Effector memory CD4-positive, alpha-beta T cell (primary cell): ENCODE results near the gene ZBTB46.

Experiments used
- DNase-seq, 3 donors: peaks; one replicate each; pipeline ENCODE4 v3.0.0-alpha.2; 2020
- H3K27ac ChIP-seq: 2 replicates; pipeline ENCODE4 v1.7.0; 2013; ENCODE audit warnings: mild to moderate bottlenecking, low read length, moderate library complexity; ENCODE audit not compliant: insufficient read depth, poor library complexity, severe bottlenecking
- H3K27me3 ChIP-seq: replicated peaks from 2 replicates; pipeline ENCODE4 v1.7.0; 2013; ENCODE audit warnings: mild to moderate bottlenecking, low read length; ENCODE audit not compliant: insufficient read depth, control insufficient read depth, poor library complexity, severe bottlenecking
- H3K36me3 ChIP-seq: 2 replicates; pipeline ENCODE4 v1.7.0; 2013; ENCODE audit warnings: mild to moderate bottlenecking, low read length, moderate library complexity; ENCODE audit not compliant: control insufficient read depth, insufficient read depth
- H3K4me1 ChIP-seq: 2 replicates; pipeline ENCODE4 v1.7.0; 2013; ENCODE audit warnings: low read length, mild to moderate bottlenecking; ENCODE audit not compliant: control insufficient read depth, insufficient read depth, poor library complexity, severe bottlenecking
- H3K4me3 ChIP-seq: 2 replicates; pipeline ENCODE4 v1.7.0; 2013; ENCODE audit warnings: low read length, low read depth, mild to moderate bottlenecking; ENCODE audit not compliant: insufficient read depth, poor library complexity, severe bottlenecking
- H3K9me3 ChIP-seq: 2 replicates; pipeline ENCODE4 v1.7.0; 2013; ENCODE audit warnings: mild to moderate bottlenecking, low read length, moderate library complexity; ENCODE audit not compliant: control insufficient read depth

ZBTB46 gene

DNA sequence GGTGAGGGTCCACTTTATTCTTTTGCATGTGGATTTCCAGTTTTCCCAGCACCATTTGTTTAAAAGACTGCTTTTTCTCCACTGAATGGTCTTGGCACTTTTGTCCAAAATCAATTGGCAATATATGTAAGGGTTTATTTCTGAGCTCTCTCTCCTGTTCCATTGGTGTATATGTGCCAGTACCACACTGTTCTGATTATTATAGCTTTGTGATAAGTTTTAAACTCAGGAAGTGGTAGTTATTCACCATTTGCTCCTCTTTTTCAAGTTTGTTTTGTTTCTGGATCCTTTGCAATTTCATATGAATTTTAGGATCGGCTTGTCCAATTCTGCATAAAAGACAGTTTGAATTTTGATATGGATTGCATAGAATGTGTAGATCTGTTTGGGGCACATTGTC lies 118.9 kb downstream of the ZBTB46 start:
- no peak overlapping the region for H3K4me3 ChIP-seq
- H3K36me3 ChIP-seq: peaks cover 31% of the 10 kb centered on the region
- H3K9me3 ChIP-seq: peaks cover 6% of the 10 kb centered on the region
- H3K4me1 ChIP-seq: peaks cover 22% of the 10 kb centered on the region
- DNase-seq: no peak
- H3K27me3 ChIP-seq: no peaks in the 10 kb centered on the region
- H3K27ac ChIP-seq: no peak overlapping the region

DNA sequence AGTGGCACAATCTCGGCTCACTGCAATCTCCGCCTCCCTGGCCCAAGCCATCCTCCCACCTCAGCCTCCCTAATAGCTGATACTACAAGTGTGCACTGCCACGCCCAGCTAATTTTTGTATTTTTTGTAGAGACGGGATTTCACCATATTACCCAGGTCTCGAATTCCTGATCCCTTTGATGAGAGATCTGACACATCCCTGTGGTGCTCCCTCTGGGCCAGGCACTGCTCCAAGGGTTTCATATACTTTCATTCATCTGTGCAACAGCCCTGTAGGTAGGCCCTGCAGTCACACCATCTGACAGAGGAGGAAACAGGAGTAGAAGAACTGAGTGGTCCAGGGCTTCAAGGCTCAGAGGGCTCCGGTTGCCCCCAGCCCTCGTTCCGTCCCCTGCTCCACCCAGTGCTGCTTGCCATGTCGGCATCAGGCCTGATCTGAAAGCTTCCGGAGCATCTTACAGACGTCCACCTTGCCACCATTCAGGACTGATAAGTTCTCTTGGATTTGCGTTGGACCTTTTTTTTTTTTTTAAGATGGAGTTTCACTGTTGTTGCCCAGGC lies 119.9 kb downstream of the ZBTB46 start:
- Histone ChIP-seq H3K27me3 (no peaks in the 10 kb centered on the region), H3K4me1 (peaks cover 32% of the 10 kb centered on the region), H3K4me3 (no peak overlapping the region), H3K27ac (no peak overlapping the region), H3K9me3 (peaks cover 6% of the 10 kb centered on the region), H3K36me3 (peaks cover 33% of the 10 kb centered on the region)
- no peak for DNase-seq

DNA sequence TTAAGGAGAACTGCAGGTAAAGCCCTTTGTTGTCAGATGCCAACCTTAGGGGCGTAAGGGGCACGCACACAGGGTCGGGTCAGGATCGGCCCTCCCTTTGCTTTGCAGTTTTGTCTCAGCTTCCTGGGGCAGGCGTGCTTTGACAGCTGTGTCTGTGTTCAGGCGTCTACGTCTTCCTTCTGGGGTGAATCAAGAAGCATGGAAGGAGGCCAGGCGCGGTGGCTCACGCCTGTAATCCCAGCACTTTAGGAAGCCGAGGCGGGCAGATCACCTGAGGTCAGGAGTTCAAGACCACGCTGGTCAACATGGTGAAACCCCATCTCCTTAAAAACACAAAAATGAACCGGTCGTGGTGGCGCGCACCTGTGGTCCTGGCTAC lies 121.9 kb downstream of the ZBTB46 start:
- no peaks in the 10 kb centered on the region for H3K9me3 ChIP-seq
- H3K4me3 ChIP-seq: peak overlapping the region; percentile 65
- peaks cover 32% of the 10 kb centered on the region for H3K4me1 ChIP-seq
- peaks cover 38% of the 10 kb centered on the region for H3K36me3 ChIP-seq
- H3K27me3 ChIP-seq: no peaks in the 10 kb centered on the region
- H3K27ac ChIP-seq: peak overlapping the region; percentile 71
- DNase-seq: no peak

DNA sequence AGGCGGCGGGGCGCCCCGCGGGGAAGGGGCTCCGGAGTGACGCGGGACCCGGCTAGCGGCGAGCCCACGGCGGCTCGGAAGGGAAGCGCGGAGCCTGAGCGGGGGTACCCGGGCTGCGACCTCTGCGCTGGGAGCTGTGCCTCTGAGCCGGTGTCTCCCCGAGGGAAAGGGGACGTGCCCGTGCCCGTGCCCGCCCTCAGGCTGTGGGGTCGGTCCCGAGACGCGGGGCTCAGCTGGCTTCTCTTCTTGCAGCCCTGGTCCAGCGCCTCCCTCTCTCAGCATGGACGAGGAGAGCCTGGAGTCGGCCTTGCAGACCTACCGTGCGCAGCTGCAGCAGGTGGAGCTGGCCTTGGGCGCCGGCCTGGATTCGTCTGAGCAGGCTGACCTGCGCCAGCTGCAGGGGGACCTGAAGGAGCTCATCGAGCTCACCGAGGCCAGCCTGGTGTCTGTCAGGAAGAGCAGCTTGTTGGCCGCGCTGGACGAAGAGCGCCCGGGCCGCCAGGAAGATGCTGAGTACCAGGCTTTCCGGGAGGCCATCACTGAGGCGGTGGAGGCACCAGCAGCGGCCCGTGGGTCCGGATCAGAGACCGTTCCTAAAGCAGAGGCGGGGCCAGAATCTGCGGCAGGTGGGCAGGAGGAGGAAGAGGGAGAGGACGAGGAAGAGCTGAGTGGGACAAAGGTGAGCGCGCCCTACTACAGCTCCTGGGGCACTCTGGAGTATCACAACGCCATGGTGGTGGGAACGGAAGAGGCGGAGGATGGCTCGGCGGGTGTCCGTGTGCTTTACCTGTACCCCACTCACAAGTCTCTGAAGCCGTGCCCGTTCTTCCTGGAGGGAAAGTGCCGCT lies 122.5 kb downstream of the ZBTB46 start:
- Histone ChIP-seq H3K27ac (peak overlapping the region; percentile 71), H3K36me3 (peaks cover 41% of the 10 kb centered on the region), H3K4me3 (peak overlapping the region; percentile 65), H3K9me3 (no peaks in the 10 kb centered on the region), H3K4me1 (peaks cover 32% of the 10 kb centered on the region), H3K27me3 (no peaks in the 10 kb centered on the region)
- DNase-seq: no peak

DNA sequence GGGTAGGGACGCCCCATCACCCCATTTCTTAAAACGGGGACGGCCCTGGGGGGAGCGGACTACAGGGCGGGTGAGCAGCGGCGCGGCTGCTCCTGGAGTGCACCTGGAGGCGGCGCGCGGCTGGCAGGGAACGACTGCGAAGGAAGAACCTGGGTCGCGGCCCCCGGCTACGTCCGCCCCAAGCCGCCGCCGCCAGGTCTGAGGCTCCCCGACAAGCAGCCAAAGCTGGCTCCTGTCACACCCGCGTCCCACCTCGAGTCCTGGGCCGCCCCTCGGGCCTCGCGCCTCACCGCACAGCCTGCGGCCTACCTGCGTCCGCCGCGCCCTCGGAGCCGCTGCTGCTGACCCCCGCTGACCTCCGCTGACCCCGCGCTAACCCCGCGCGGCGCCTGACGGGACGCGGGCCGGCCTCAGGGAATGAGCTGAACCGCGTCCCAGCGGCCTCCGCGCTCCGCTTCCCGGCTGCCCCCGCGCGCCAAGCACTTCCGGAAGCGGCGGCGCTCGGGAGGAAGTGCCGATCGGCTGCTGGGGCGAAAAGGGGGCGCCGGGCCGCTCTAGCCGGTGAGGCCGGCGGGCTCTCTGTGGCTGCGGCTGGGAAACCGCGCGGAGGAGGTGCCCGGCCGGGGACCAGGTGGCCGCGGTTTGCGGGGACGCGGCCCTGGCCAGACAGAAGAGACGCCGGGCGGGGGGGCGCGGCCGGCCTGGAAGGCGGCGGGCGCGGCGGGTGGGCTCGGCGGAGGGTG lies 123.3 kb downstream of the ZBTB46 start, which contains the start of the genes ARFRP1 and ZGPAT:
ARFRP1 (minus strand) TSS at position 419 of the 743 bp plus-strand sequence. CDS start 885 bp downstream, outside the sequence.
ZGPAT (plus strand) TSS at position 482 of the 743 bp plus-strand sequence. CDS start 542 bp downstream, outside the sequence.
- peak within 1 kb of the TSS; percentile 65 for H3K4me3 ChIP-seq
- H3K36me3 ChIP-seq: peaks cover 44% of the 10 kb centered on the region
- no peaks in the 10 kb centered on the region for H3K9me3 ChIP-seq
- H3K27me3 ChIP-seq: no peaks in the 10 kb centered on the region
- peak; percentile 75 to 80 (median 78) for DNase-seq
- H3K4me1 ChIP-seq: peaks cover 32% of the 10 kb centered on the region
- peak within 1 kb of the TSS; percentile 71 for H3K27ac ChIP-seq

DNA sequence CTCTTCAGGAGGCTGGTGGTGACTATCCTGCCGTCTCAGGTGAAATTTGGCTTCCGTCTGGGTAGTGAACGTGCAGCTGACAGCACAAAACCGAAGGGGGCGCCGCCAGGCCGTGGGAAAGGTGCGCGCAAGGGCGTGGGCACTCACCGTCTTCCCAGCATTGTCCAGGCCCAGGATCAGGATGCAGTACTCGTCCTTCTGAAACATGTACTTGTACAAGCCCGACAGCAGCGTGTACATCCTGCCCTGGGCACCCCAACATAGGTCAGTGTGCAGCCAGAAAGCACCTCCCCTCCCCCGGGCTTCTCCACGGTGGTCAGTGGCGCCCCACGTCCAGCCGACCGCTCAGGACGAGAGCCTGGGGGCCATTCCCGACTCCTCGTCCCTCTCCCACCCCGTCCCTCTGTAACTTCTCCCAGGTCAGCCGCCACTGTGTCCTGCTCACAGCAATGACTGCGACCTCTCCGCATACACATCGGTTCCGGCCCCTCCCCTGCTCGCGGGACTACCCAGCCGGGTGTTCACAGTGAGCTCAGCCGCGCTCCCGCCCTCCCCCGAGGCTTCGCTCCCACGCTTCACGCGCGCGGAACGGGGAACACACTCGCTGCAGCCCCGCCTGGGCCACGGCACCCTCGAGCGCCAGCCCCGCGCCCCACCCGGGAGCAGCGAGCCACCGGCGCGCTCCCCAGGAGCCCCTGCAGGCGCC lies 124.1 kb downstream of the ZBTB46 start:
- peak; percentile 30 to 50 (median 38) for DNase-seq
- H3K9me3 ChIP-seq: no peaks in the 10 kb centered on the region
- H3K27ac ChIP-seq: peak overlapping the region; percentile 71
- H3K27me3 ChIP-seq: no peaks in the 10 kb centered on the region
- H3K36me3 ChIP-seq: peaks cover 42% of the 10 kb centered on the region
- H3K4me3 ChIP-seq: peak overlapping the region; percentile 65
- H3K4me1 ChIP-seq: peaks cover 34% of the 10 kb centered on the region

DNA sequence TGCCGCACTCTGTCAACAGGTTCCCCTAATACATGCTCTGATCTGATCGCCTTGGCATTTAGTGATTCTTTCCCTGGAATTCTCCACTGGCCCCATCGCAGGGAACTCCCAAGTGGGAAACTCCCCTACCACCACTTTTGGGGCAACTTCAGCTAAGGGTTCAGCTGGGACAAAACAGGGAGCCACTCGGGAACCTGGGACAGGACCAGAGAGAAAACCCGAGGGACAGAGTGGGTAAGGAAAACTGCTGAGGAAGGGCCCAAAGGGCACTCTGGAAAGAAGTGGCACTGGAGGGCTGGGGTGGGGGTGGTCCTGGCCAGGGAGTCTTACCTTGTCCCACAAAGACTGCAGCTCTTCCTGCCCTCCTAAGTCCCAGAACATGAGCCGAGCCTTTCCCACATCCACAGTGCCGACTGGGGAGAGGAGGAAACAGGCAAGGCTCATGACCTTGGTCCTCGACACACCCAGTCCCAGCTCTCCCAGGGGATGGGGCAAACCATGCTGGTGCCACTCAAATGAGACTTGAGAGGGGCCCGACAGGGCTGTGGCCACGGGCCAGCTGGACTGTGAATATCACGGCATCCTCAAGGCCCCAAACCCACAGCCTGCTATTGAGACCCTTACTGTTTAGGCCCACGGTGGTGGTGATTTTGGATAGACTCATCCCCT lies 124.9 kb downstream of the ZBTB46 start:
- Histone ChIP-seq H3K4me1 (peaks cover 43% of the 10 kb centered on the region), H3K27me3 (no peaks in the 10 kb centered on the region), H3K36me3 (peaks cover 35% of the 10 kb centered on the region), H3K9me3 (no peaks in the 10 kb centered on the region), H3K4me3 (peak overlapping the region; percentile 65), H3K27ac (peak overlapping the region; percentile 71)
- DNase-seq: no peak

DNA sequence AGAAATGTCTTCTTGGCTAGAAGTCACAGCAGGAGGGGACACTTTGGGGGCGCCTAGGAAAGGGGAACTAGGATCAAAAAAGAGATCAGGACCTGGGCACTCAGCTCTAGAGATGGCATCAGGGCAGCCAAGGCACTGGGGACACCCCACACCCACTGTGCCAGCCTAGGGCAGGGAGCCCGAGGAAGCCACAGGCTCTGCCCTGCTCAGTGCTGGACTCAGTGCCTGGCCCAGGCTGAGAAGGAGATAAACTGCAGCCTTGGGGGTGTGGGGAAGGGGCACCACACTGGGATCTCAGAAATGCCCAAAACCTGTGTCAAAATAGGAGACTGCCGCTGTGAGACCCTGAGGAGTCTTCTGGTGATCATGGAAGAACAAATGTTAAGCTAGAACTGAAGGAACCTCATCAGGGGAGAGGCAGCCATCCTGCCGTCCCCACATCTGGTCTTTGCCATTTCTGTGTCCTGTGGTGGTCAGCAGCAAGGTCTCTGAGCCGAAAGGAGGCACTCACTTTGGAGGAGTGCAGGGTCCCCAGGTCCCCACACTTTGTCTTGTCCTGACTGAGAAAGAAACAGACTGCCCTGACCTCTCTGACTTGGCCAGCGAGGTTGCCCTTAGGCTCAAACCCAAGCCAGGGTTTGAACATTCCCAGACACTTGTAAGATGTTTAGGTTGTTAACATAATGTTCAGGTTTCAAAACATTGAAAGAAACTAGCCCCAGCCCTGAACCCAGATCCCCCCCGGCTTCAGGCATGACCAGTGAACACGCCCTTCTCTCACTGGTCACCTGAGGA lies 125.6 kb downstream of the ZBTB46 start:
- H3K4me1 ChIP-seq: peaks cover 46% of the 10 kb centered on the region
- no peaks in the 10 kb centered on the region for H3K27me3 ChIP-seq
- DNase-seq: no peak
- H3K4me3 ChIP-seq: no peak overlapping the region
- H3K9me3 ChIP-seq: no peaks in the 10 kb centered on the region
- H3K27ac ChIP-seq: no peak overlapping the region
- H3K36me3 ChIP-seq: peaks cover 32% of the 10 kb centered on the region

DNA sequence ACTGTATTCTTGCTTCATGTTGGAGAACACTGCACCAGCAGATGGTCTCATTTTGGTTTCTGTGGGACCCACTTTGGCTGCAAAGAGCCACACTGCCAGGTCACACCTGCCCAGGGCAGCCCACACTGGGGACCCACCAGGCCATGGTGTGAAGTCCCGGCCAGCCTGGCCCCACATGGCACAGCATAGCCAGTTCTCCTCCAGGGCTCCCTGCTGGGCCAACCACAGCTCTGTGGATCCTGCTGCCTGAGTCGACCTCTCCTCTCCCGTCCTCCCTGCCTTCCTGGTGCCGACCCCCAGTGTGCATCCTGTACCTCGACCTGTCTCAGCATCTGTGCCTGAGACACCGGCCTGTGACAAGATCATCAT lies 126.3 kb downstream of the ZBTB46 start:
- no peaks in the 10 kb centered on the region for H3K27me3 ChIP-seq
- H3K4me1 ChIP-seq: peaks cover 42% of the 10 kb centered on the region
- no peaks in the 10 kb centered on the region for H3K9me3 ChIP-seq
- no peak overlapping the region for H3K4me3 ChIP-seq
- H3K27ac ChIP-seq: no peak overlapping the region
- peaks cover 32% of the 10 kb centered on the region for H3K36me3 ChIP-seq
- DNase-seq: no peak
